HepG2 (cell line): ENCODE results near the gene SPTAN1.

Experiments used
- CBX1 ChIP-seq: IDR thresholded peaks from one replicate; pipeline ENCODE4 v1.6.1; 2016; ENCODE audit warnings: antibody characterized with exemption, low read depth
- JUNB ChIP-seq: sonication (generic); formaldehyde crosslinking; IDR thresholded peaks from 2 replicates; pipeline ENCODE4 v1.8.0; 2022; ENCODE audit warnings: missing genetic modification reagents, mild to moderate bottlenecking, borderline replicate concordance
- PBX3 ChIP-seq: sonication (generic); formaldehyde crosslinking; IDR thresholded peaks from 2 replicates; pipeline ENCODE4 v1.8.1; 2023; ENCODE audit warnings: missing genetic modification reagents, inconsistent platforms, borderline replicate concordance
- SMC3 ChIP-seq: IDR thresholded peaks from 2 replicates; pipeline ENCODE4 v1.6.1; 2011; ENCODE audit warnings: low read length, improper control_type of control experiment

- no peak for TF ChIP-seq CBX1
- no peak for TF ChIP-seq SMC3
- TF ChIP-seq JUNB (CRISPR knock-in tag), result no peak
- no peak for TF ChIP-seq PBX3 (CRISPR knock-in tag)
Observed at GRCh38 chr9:128614728-128615127, 62.3 kb downstream of the SPTAN1 start.
